H1 (cell line): ENCODE data around the gene SLC1A6. TPM values are rescaled to one million over a fixed set of nuclear protein-coding genes. Genes with fewer than 3 reads are reported as not detected.

ENCODE experiments used
- CHD7 ChIP-seq: fragments of 300-600 bp; sonication (generic); IDR thresholded peaks from 2 replicates; pipeline ENCODE4 v1.7.1; 2012; ENCODE audit warnings: low read length, moderate library complexity, mild to moderate bottlenecking, inconsistent platforms; ENCODE audit not compliant: insufficient replicate concordance
- polyA plus RNA-seq, 7 experiments: library from polyadenylated mRNA; depleted of rRNA in 3 of 7; stranded (reverse) in 5 of 7; unstranded in 2 of 7; fragments of >200 nt in 5 of 7; fragments of 200-250 nt in 2 of 7; gene quantifications; 1 replicate in 5 of 7; 2 replicates in 1 of 7; 4 replicates in 1 of 7; pipeline versions ENCODE4 v1.2.1 to v1.2.3, GENCODE V29; 2011 to 2013; ENCODE audit warnings: missing spikeins in 2 of 7, mixed read lengths in 2 of 7
- total RNA-seq: library from RNA; stranded (reverse); fragmentation: NEBNext Ultra II Directional; extraction: Animal tissue kit (Norgen Biotek cat#: 25700); gene quantifications from 2 replicates; pipeline ENCODE4 v1.2.1, GENCODE V29; 2021

SLC1A6 gene
- total and polyA plus RNA-seq, 2 of the 8 experiments (the other 6 are each of a cell fraction or from before 2014, with no cell fraction given) = 14.0 to 26.6 TPM

GRCh38 chr19:14985133-14985532 is 5.5 kb upstream of the SLC1A6 start (continued):
- no peak for TF ChIP-seq CHD7
